HepG2 (cell line): Measurements from ENCODE around the gene HLCS. TPM values are rescaled to one million over a fixed set of nuclear protein-coding genes. Genes with fewer than 3 reads are reported as not detected.

Experiments used
- ATAC-seq: fragments of 200-7000 bp; cut with Tn5 transposase; 3 replicates; pipeline ENCODE4 v1.9.1; 2020; ENCODE audit warnings: mild to moderate bottlenecking, moderate library complexity
- BruUV-seq: library from RNA; stranded (reverse); fragments of 400-500 nt; replicated peaks from 2 replicates; lab custom pipeline; 2021; lab: Mats Ljungman, UMichigan
- CTCF ChIA-PET: fragments of 300-600 bp; formaldehyde crosslinking; extraction: SDS; loops from one replicate; lab custom pipeline; 2021; ENCODE audit warnings: low total read pairs, inconsistent platforms, low intra/inter-chr PET ratio; lab: Yijun Ruan, JAX
- POLR2A ChIA-PET: fragments of 350-600 bp; sonication (Branson Sonifier 250); formaldehyde crosslinking; loops from one replicate; lab custom pipeline; 2020; ENCODE audit warnings: antibody characterized with exemption, inconsistent platforms; lab: Yijun Ruan, JAX
- DNase-seq: peaks from one replicate; pipeline ENCODE4 v3.0.0-alpha.2; 2015; ENCODE audit warnings: low spot score
- FAIRE-seq: peaks from 3 replicates; lab custom pipeline; 2011; peaks lifted over from hg19 to GRCh38; lab: Jason Lieb, UNC
- H2AFZ ChIP-seq: one replicate; pipeline ENCODE4 v1.6.1; 2011; ENCODE audit warnings: low read length, inconsistent platforms
- H3K27ac ChIP-seq: fragments of 300-600 bp; 3 replicates; pipeline ENCODE4 v1.8.0; 2011; ENCODE audit warnings: mixed run types, mild to moderate bottlenecking, mixed read lengths, low read length, inconsistent platforms; ENCODE audit not compliant: insufficient read depth; ENCODE audit errors: extremely low read length
- H3K27me3 ChIP-seq, 2 experiments: fragments of 200-600 bp in 1 of 2; 2 replicates in 1 of 2; 3 replicates in 1 of 2; pipeline versions ENCODE4 v1.6.0 to v1.8.0; 2011; ENCODE audit warnings: low read length in 2 of 2, mild to moderate bottlenecking in 2 of 2, moderate library complexity in 2 of 2, inconsistent platforms in 1 of 2; ENCODE audit not compliant: insufficient read depth in 2 of 2, control insufficient read depth in 1 of 2
- H3K36me3 ChIP-seq, 2 experiments: fragments of 200-600 bp in 1 of 2; replicated peaks in 1 of 2; 2 replicates in 1 of 2; 3 replicates in 1 of 2; pipeline versions ENCODE4 v1.5.1 to v1.8.0; 2011; ENCODE audit warnings: low read length in 2 of 2, inconsistent platforms in 1 of 2; ENCODE audit not compliant: insufficient read depth in 2 of 2, control insufficient read depth in 1 of 2
- H3K4me1 ChIP-seq: 2 replicates; pipeline ENCODE4 v1.5.1; 2012; ENCODE audit warnings: low read length, inconsistent platforms; ENCODE audit not compliant: insufficient read depth
- H3K4me2 ChIP-seq: 2 replicates; pipeline ENCODE4 v1.6.0; 2011; ENCODE audit warnings: low read depth, low read length, inconsistent platforms
- H3K4me3 ChIP-seq, 3 experiments: fragments of 200-600 bp in 1 of 3; sonication (generic), shearing (Covaris generic) in 1 of 3; replicated peaks in 1 of 3; 2 replicates each; pipeline ENCODE4 v1.5.1; 2011 to 2016; ENCODE audit warnings: low read length in 3 of 3, inconsistent platforms in 2 of 3, low read depth in 2 of 3, mild to moderate bottlenecking in 2 of 3, control low read depth in 1 of 3, mixed read lengths in 1 of 3; ENCODE audit not compliant: insufficient read depth in 1 of 3
- H3K79me2 ChIP-seq: one replicate; pipeline ENCODE4 v1.6.1; 2011; ENCODE audit warnings: low read length, inconsistent platforms; ENCODE audit not compliant: insufficient read depth
- H3K9ac ChIP-seq: 2 replicates; pipeline ENCODE4 v1.6.0; 2011; ENCODE audit warnings: mild to moderate bottlenecking, low read depth, low read length, inconsistent platforms; ENCODE audit not compliant: insufficient read depth
- H3K9me3 ChIP-seq: 2 replicates; pipeline ENCODE4 v1.5.1; 2012; ENCODE audit warnings: mild to moderate bottlenecking, low read length
- H4K20me1 ChIP-seq: 2 replicates; pipeline ENCODE4 v1.6.0; 2011; ENCODE audit warnings: inconsistent platforms, mild to moderate bottlenecking, low read length, moderate library complexity; ENCODE audit not compliant: insufficient read depth
- HOXA7 ChIP-seq: sonication (generic); formaldehyde crosslinking; IDR thresholded peaks from 2 replicates; pipeline ENCODE4 v1.8.1; 2022; ENCODE audit warnings: mild to moderate bottlenecking, missing genetic modification reagents, moderate library complexity
- ZNF263 ChIP-seq: sonication (generic); formaldehyde crosslinking; IDR thresholded peaks from 2 replicates; pipeline ENCODE4 v1.4.0; 2020; ENCODE audit warnings: missing genetic modification reagents
- ZNF3 ChIP-seq: IDR thresholded peaks from 2 replicates; pipeline ENCODE4 v1.7.0; 2017; ENCODE audit warnings: inconsistent platforms
- ZNF317 ChIP-seq: sonication (generic); formaldehyde crosslinking; IDR thresholded peaks from 2 replicates; pipeline ENCODE4 v1.5.0; 2020; ENCODE audit warnings: mild to moderate bottlenecking, missing genetic modification reagents
- WGBS: methylation state at CpG from one replicate; pipeline ENCODE4 v1.1.6; 2017; ENCODE audit warnings: low lambda C conversion rate; 5-methylcytosine and 5-hydroxymethylcytosine counted together
- in situ Hi-C: cut with HindIII; loops from 2 replicates; pipeline ENCODE4 v1.10.0; 2017; ENCODE audit warnings: low pct_unique_long_range_greater_than_20kb; ENCODE audit not compliant: extremely low pct_ligation_motif_present
- intact Hi-C: fragments of 100-400 bp; cut with micrococcal nuclease; formaldehyde crosslinking; loops from one replicate; pipeline ENCODE4 v1.10.0; 2022; ENCODE audit not compliant: unreplicated experiment
- polyA plus RNA-seq, 8 experiments: library from polyadenylated mRNA; depleted of rRNA in 3 of 8; stranded (reverse) in 7 of 8; unstranded in 1 of 8; fragments of >200 nt; fragmentation: Illumina TruSeq in 4 of 8; extraction: Trizol in 4 of 8; gene quantifications; 2 replicates each; pipeline versions ENCODE4 v1.2.1 to v1.2.3, GENCODE V29; 2011 to 2016; ENCODE audit warnings: low read depth in 4 of 8, missing spikeins in 1 of 8, mixed read lengths in 1 of 8; ENCODE audit not compliant: insufficient read depth in 1 of 8
- total RNA-seq, 5 experiments: library from RNA; depleted of rRNA; stranded (reverse); fragments of >200 nt; fragmentation: Illumina TruSeq; extraction: Trizol; gene quantifications; 2 replicates each; pipeline ENCODE4 v1.2.3, GENCODE V29; 2016; ENCODE audit warnings: low read depth in 1 of 5
- TF ChIP-seq, protein P1 (sequence below): sonication (generic); formaldehyde crosslinking; conservative IDR thresholded peaks from 2 replicates; pipeline ENCODE4 v1.4.0; 2020; ENCODE audit warnings: missing genetic modification reagents

Gene HLCS
- total and polyA plus RNA-seq, 2 of the 13 experiments (the other 11 are each of a cell fraction or from before 2014, with no cell fraction given): 7.9 to 12.3 TPM

DNA sequence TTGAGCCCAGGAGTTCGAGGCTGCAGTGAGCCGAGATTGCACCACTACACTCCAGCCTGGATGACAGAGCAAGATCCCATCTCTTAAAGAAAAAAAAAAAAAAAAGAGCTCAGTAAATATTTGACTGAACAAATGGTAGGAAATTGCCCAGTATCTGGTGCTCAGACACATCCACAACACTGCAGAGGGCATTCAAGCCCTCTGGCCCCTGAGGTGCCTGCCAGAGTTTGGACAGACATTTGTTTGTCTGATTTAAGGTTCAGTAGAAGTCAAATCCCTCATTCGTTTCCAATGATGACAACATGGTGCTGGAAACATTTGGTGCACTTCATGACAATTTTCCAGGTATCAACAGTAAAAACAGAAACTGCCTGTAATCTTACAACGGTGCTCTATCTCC lies 86.6 kb downstream of the HLCS start:
- intact Hi-C loops (no loop called here), in situ Hi-C loops (no loop called here)
- 45% methylated on average over 4 of the region's 4 CpGs for WGBS
- H2AFZ ChIP-seq: no peak overlapping the region
- CTCF ChIA-PET: no interaction called here
- H3K9me3 ChIP-seq: peaks cover 17% of the 10 kb centered on the region
- TF ChIP-seq ZNF3 (CRISPR knock-in tag) (peak; percentile 63; the same call in 1 of the 2 replicates), ZNF263 (CRISPR knock-in tag) (0 out of 2 replicates have a peak, but pooled peaks have one; percentile 32)
- TF ChIP-seq, protein P1, sequence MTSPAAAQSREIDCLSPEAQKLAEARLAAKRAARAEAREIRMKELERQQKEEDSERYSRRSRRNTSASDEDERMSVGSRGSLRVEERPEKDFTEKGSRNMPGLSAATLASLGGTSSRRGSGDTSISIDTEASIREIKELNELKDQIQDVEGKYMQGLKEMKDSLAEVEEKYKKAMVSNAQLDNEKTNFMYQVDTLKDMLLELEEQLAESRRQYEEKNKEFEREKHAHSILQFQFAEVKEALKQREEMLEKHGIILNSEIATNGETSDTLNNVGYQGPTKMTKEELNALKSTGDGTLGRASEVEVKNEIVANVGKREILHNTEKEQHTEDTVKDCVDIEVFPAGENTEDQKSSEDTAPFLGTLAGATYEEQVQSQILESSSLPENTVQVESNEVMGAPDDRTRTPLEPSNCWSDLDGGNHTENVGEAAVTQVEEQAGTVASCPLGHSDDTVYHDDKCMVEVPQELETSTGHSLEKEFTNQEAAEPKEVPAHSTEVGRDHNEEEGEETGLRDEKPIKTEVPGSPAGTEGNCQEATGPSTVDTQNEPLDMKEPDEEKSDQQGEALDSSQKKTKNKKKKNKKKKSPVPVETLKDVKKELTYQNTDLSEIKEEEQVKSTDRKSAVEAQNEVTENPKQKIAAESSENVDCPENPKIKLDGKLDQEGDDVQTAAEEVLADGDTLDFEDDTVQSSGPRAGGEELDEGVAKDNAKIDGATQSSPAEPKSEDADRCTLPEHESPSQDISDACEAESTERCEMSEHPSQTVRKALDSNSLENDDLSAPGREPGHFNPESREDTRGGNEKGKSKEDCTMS (CRISPR knock-in tag): no peak
- peak; percentile 54 for ATAC-seq
- H4K20me1 ChIP-seq: no peaks in the 10 kb centered on the region
- no peaks in the 10 kb centered on the region for H3K27me3 ChIP-seq
- H3K27ac ChIP-seq: peak overlapping the region; percentile 37
- POLR2A ChIA-PET: no interaction called here
- H3K79me2 ChIP-seq: no peaks in the 10 kb centered on the region
- no peaks in the 10 kb centered on the region; a peak in 1 of 5 replicates for H3K36me3 ChIP-seq
- FAIRE-seq: no peak
- H3K4me2 ChIP-seq: 0 out of 2 replicates have a peak overlapping the region, but pooled peaks have one; percentile 29
- peak; percentile 7 for DNase-seq
- H3K9ac ChIP-seq: no peak overlapping the region
- no TSS peak for BruUV-seq
- H3K4me3 ChIP-seq: no peak overlapping the region
- peaks cover 14% of the 10 kb centered on the region for H3K4me1 ChIP-seq

DNA sequence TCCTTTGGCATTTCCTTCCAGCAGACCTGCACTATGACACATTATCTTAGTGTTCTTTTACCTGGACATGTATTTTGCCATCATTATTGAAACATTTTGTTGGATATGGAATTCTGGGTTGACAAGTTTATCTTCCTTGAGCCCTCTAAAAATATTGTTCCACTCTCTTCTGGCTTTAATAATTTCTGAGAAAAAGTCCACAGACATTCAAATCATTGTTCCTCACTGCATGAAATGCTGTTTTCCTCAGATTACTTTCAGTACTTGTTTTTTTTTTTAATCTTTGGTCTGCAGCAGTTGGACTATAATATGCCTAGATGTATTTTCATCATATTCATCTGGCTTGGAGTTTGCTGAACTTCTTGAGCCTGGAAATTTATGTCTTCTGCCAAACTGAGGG lies 88.7 kb downstream of the HLCS start:
- no peak overlapping the region for H3K9ac ChIP-seq
- no peaks in the 10 kb centered on the region for H3K79me2 ChIP-seq
- no peaks in the 10 kb centered on the region for H3K36me3 ChIP-seq
- no peaks in the 10 kb centered on the region for H3K9me3 ChIP-seq
- H4K20me1 ChIP-seq: no peaks in the 10 kb centered on the region
- no peak for ATAC-seq
- no peak overlapping the region for H3K27ac ChIP-seq
- no peak overlapping the region for H2AFZ ChIP-seq
- ChIA-PET POLR2A (no interaction called here), CTCF (no interaction called here)
- in situ Hi-C loops: no loop called here
- FAIRE-seq: no peak
- H3K27me3 ChIP-seq: no peaks in the 10 kb centered on the region
- intact Hi-C loops: no loop called here
- no peak overlapping the region for H3K4me3 ChIP-seq
- no TSS peak for BruUV-seq
- no peak overlapping the region for H3K4me2 ChIP-seq
- H3K4me1 ChIP-seq: peaks cover 14% of the 10 kb centered on the region
- DNase-seq: no peak
- TF ChIP-seq ZNF317 (CRISPR knock-in tag) (peak; percentile 98), HOXA7 (CRISPR knock-in tag) (no peak)
